Stimulated activated CD4-positive, alpha-beta T cell treated with anti-CD3 and anti-CD28 coated beads, Interleukin-2, amount 100 ng/mL, for 48 hours (primary cell): ENCODE results near the gene TSPAN15.

Experiments used
- DNase-seq, 2 donors: peaks; one replicate each; pipeline ENCODE4 v3.0.0-alpha.2; 2020

TSPAN15 gene

DNA sequence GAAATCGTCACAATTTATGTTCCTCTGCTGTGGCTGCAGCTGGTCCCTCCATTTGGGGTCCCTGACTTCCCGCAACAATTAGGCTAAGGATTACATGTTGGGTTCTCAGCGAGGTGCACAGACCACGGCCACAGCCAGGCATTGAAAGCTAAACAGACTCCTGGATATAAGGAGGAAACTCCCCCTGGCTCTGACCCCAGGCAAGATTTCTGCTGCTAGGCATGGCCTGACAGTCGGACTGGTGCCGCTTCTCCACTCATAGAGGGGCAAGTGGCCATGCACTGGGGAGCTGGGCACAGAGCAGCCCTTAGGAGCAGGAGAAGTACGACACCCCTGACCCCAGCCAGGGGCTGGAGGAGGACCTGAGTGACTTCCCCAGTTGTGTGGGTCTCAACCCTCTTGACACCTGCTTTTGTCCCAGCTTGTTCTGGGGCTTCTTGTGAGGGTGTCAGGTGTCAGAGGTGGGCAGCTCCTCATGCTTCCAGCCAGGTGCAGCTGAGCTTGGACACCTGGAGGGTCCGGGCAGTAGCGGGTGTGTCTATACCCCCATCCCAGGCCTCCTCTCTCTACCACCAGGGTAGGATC is 38.3 kb downstream of the TSPAN15 start:
- no peak for DNase-seq

- DNase-seq: no peak
Observed at GRCh38 chr10:69490876-69491275, 39.6 kb downstream of the TSPAN15 start.

GRCh38 chr10:69491611-69492010 is 40.3 kb downstream of the TSPAN15 start:
- no peak for DNase-seq

DNA sequence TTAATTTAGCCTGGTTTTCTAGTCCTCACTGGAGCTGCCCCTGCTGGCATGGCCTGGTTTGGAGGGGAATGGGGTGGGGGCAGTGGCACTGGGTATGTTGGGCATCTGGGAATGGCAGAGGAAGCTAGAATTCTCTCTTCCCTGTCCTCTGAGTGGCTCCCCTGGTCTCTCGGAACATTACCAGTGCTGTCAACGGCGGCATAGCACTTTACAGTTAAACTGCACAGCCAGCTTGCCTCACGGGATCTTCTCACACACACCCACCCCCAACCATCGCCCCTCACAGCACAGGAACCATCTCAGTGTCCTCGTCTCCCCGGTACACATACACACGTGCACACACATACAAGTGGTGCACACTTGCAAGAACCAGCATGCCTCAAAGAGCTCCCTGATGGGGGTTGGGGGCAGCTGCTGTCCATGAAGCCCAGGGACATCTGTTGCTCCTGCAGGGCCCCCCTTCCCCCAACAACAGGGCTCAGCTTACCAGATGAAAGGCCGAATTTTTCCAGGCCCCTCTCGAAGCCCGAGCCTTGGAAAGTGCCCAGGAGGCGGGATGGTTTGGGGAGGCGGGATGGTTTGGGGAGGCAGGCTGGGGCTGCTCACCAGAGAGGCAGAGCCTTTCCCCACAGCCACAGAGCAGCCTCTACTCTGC is 41.0 kb downstream of the TSPAN15 start:
- DNase-seq: no peak

DNA sequence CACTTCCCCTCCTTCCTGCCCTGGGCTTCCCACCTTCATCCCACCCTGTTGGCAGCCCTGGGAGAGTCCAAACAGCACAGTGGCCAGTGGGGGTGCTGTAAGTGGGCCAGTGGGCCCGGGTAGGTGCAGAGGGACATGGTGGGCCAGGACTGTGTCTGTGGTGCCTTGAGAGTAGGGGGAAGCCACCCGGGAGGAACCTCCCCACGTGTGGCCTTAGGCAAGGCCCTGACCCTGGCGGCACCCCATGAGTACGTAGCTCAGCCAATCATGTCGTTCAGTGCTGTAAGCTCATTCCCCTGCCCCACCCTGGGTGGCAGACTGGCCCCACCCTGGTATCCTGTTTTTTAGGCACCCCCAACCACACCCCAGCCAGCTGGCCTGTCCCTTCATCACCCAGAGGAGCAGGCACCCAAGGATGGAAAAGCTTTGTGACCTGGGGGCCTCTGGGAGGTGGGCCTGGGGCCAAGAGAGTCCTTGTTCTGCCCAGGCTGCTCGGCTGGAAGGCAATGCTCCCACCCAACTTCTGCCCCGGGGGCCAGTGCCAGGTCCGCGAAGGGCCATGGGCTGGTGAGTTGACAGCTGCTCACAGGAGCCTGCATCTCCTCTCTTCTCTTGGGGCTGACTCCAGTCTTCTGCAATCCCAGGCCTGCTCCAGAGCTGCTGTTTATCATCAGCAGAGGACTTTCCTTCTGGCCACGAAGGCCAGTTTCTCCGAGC is 41.6 kb downstream of the TSPAN15 start:
- DNase-seq: no peak

- no peak for DNase-seq
Observed at GRCh38 chr10:69494626-69495558, 43.6 kb downstream of the TSPAN15 start.

DNA sequence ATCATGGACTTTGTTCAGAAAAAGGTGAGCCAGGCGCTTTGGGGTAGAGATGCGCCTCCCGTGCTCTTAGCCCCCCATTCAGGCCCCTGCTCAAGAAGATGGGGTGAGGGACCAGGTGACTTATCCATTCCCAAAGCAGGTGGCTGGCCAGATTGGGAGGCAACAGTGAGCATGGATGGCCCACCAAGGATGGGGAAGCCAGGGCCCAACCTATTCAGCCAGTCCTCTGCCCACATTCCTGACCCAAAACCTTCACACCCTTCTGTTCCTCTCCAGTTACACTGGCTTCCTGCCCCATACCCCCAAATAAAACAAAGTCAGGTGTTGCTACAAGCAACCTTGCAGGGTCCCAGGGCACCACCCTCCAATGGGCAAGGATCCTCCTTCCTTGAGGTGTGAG is 44.4 kb downstream of the TSPAN15 start:
- no peak for DNase-seq

DNA sequence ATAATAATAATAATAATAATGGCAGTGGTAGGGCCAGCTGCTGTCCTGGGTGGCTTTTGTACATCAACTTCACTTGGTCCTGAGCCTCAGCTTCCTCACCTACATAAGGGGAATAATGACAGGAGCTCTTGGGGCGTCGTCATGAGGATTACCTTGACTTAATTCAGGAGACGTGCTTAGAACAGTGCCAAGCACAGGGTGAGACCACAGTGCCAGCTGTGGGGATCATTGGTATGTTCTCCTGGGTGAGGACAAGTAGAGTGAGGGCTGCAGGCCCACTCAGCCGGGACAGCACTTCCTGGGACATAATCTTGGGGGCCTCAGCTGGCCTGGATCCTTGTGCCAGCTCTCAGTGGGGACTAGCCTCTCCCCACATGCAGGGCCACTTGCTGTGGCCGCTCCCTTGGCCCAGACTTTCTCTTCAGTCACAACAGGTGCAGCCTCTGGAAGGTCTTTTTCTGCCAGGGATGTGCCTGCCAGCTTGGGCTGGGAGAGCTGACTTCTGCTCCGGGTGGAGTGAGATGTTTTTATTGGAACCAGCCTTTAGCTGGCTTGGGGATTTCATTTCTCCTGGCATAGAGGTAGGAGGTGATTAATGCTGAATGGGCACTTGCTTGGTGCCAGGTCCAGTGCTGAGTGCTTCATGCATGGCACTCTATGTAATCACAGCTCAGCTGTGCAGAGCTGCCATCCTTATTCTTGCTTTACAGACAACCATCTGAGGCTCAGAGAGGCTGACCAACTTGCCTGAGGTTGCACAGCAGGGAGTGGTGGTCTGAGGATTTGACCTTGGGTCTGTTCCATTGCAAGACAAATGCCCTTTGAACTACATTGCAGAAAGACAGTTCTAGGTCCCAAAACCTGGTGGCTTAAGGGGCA is 45.3 kb downstream of the TSPAN15 start:
- no peak for DNase-seq

GRCh38 chr10:69497231-69497561 is 45.9 kb downstream of the TSPAN15 start:
- DNase-seq: no peak

GRCh38 chr10:69497611-69498390 is 46.5 kb downstream of the TSPAN15 start:
- no peak for DNase-seq

GRCh38 chr10:69498711-69499471 is 47.6 kb downstream of the TSPAN15 start:
- DNase-seq: no peak

- no peak for DNase-seq
Observed at GRCh38 chr10:69499726-69500689, 48.7 kb downstream of the TSPAN15 start.

DNA sequence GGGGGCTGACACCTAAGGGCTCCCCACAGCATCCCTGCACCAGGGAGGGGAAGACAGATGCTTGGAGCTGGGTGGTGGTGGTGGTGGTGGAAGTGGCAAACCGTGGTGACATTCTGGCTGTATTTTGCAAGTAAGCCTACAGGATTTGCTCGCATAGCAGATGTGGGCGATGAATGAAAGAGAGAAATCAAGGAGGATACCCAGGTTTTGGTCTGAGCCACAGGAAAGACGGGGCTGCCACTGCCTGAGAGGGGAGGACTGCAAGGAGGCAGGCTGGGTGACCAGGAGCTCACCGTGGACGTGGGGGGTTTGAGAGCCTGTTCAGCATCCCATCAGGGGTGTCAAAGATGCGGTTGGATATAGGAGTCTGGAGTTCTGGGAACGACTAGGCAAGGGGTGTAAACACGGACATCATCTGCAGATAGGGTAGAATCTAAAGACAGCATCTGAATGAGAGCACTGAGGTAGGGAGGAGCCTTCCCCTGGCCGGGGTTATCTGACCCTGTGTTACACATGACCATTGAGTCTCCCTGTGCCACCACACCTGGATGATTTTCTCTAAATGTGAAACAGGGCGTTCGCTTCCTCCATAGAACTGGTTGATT is 49.7 kb downstream of the TSPAN15 start:
- no peak for DNase-seq

DNA sequence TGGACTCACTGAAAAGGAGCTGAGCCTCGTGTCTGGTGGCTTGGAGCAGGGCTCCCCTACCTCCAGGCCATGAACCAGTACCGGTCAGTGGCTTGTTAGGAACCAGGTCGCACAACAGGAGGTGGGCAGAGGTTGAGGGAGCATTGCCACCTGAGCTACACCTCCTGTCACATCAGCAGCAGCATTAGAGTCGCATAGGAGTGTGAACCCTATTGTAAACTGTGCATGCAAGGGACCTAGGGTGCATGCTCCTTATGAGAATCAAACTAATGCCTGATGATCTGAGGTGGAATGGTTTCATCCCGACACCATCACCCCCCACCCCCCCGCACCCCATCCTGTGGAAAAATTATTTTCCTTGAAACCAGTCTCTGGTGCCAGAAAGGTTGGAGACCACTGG is 50.4 kb downstream of the TSPAN15 start:
- DNase-seq: no peak

DNA sequence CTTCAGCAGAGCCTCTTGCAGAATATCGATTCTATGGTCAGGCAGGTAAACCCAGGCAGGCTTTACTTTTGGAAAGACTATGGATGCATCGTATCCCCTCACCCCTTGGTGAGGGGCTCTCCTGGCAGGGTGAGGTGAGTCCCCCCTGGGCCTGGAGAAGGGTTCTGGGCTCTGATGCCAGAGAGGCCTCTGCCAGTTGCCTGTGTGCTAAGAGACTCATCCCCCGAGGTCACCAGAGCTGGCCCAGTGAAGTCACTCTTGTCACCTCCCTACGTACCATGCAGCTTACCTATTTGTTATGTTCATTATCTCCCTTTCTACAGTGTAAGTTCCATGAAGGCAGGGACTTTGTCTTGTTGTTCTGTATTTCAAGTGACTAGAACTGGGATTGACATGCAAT is 51.3 kb downstream of the TSPAN15 start:
- DNase-seq: no peak

- DNase-seq: no peak
Observed at GRCh38 chr10:69503001-69503895, 52.0 kb downstream of the TSPAN15 start.

- no peak for DNase-seq
Observed at GRCh38 chr10:69503896-69504265, 52.6 kb downstream of the TSPAN15 start.
